CD4-positive, alpha-beta memory T cell (primary cell): ENCODE measurements around the gene HEPHL1. TPM values are rescaled to one million over a fixed set of nuclear protein-coding genes. Genes with fewer than 3 reads are reported as not detected.
A peak's percentile ranks its signal among the peaks of the same experiment; 100 is the strongest.

Experiments
- CTCF ChIA-PET: fragments of 350-600 bp; sonication (Branson Sonifier 250); formaldehyde crosslinking; loops from one replicate; lab custom pipeline; 2021; ENCODE audit warnings: inconsistent platforms; ENCODE audit not compliant: partially characterized antibody; lab: Charles Lee
- POLR2A ChIA-PET: fragments of 350-600 bp; sonication (Branson Sonifier 250); formaldehyde crosslinking; loops from one replicate; lab custom pipeline; 2021; ENCODE audit not compliant: partially characterized antibody; lab: Charles Lee
- DNase-seq, 5 donors: peaks; one replicate each; pipeline versions ENCODE4 v3.0.0 to v3.0.0-alpha.2; 2020 to 2022; ENCODE audit warnings: mixed read lengths in 1 of 5
- H3K27ac ChIP-seq: one replicate; pipeline ENCODE4 v1.7.0; 2013; ENCODE audit warnings: low read depth, low read length
- H3K27me3 ChIP-seq: 2 replicates; pipeline ENCODE4 v1.7.0; 2013; ENCODE audit warnings: mild to moderate bottlenecking, low read length, moderate library complexity; ENCODE audit not compliant: insufficient read depth
- H3K36me3 ChIP-seq: 2 replicates; pipeline ENCODE4 v1.7.0; 2013; ENCODE audit warnings: mild to moderate bottlenecking, low read length, moderate library complexity; ENCODE audit not compliant: insufficient read depth
- H3K4me1 ChIP-seq: 2 replicates; pipeline ENCODE4 v1.7.0; 2013; ENCODE audit warnings: mild to moderate bottlenecking, low read length, moderate library complexity; ENCODE audit not compliant: insufficient read depth
- H3K4me3 ChIP-seq, 2 donors: one replicate each; pipeline ENCODE4 v1.7.0; 2013; ENCODE audit warnings: low read length in 2 of 2, mild to moderate bottlenecking in 1 of 2
- H3K9me3 ChIP-seq, 2 donors: one replicate each; pipeline ENCODE4 v1.7.0; 2013; ENCODE audit warnings: low read length in 2 of 2, control low read depth in 1 of 2; ENCODE audit not compliant: control insufficient read depth in 1 of 2
- H3K27ac Mint-ChIP-seq, 7 donors: one replicate each; pipeline ENCODE4 v1.8.0; 2020 to 2021; ENCODE audit warnings: mixed read lengths in 7 of 7, mild to moderate bottlenecking in 6 of 7, inconsistent platforms in 3 of 7, moderate library complexity in 3 of 7
- H3K27me3 Mint-ChIP-seq, 2 donors: one replicate each; pipeline ENCODE4 v1.8.0; 2020 to 2021; ENCODE audit warnings: mixed read lengths in 2 of 2
- H3K36me3 Mint-ChIP-seq, 2 donors: one replicate each; pipeline ENCODE4 v1.8.0; 2020 to 2021; ENCODE audit warnings: mixed read lengths in 2 of 2, inconsistent platforms in 1 of 2, mild to moderate bottlenecking in 1 of 2
- H3K4me1 Mint-ChIP-seq, 4 donors: one replicate each; pipeline ENCODE4 v1.8.0; 2020 to 2021; ENCODE audit warnings: mixed read lengths in 4 of 4, mild to moderate bottlenecking in 1 of 4
- H3K4me3 Mint-ChIP-seq, 8 donors: one replicate each; pipeline ENCODE4 v1.8.0; 2020 to 2021; ENCODE audit warnings: mixed read lengths in 8 of 8, mild to moderate bottlenecking in 7 of 8, moderate library complexity in 6 of 8, inconsistent platforms in 3 of 8
- H3K9me3 Mint-ChIP-seq, 8 donors: one replicate each; pipeline ENCODE4 v1.8.0; 2020 to 2021; ENCODE audit warnings: mixed read lengths in 8 of 8, mild to moderate bottlenecking in 5 of 8, inconsistent platforms in 3 of 8, moderate library complexity in 1 of 8
- intact Hi-C: fragments of 100-400 bp; cut with micrococcal nuclease; formaldehyde crosslinking; loops from one replicate; pipeline ENCODE4 v1.15.1; 2023
- polyA plus RNA-seq, 2 donors: library from polyadenylated mRNA; unstranded; fragments of 300-500 nt; fragmentation: Illumina TruSeq; gene quantifications; one replicate each; pipeline ENCODE4 v1.2.3, GENCODE V29; 2021
- total RNA-seq, 2 experiments: library from RNA; stranded (reverse); gene quantifications; one replicate each; pipeline ENCODE4 v1.2.3, GENCODE V29; 2021

The HEPHL1 gene
- total and polyA plus RNA-seq, 4 experiments from 2014 or later = not detected

- peaks cover 3 to 4% of the 10 kb centered on the region in 2 donors for H3K36me3 Mint-ChIP-seq
- peaks cover 37 to 56% (median 46%) of the 10 kb centered on the region in 4 donors for H3K4me1 Mint-ChIP-seq
- no peak for DNase-seq
- H3K27ac Mint-ChIP-seq = no peak overlapping the region
- H3K9me3 Mint-ChIP-seq = peaks cover 0 to 2% (median 0%) of the 10 kb centered on the region in 8 donors
- intact Hi-C loops = loop anchor here (10.0 kb wide), 1 partner anchor 587 kb away; the partner anchor contains the start of gene SMCO4
- Histone ChIP-seq H3K4me3 (no peak overlapping the region), H3K27me3 (no peaks in the 10 kb centered on the region), H3K36me3 (no peaks in the 10 kb centered on the region), H3K9me3 (no peaks in the 10 kb centered on the region), H3K4me1 (peaks cover 74% of the 10 kb centered on the region), H3K27ac (no peak overlapping the region)
- H3K27me3 Mint-ChIP-seq = no peaks in the 10 kb centered on the region
- ChIA-PET POLR2A (no interaction called here), CTCF (interaction anchor here (1.2 kb wide), 1 partner anchor 52 kb away, joined by 4 read pairs; no protein-coding TSS in a partner anchor)
- no peak overlapping the region for H3K4me3 Mint-ChIP-seq
These were observed 111.0 kb downstream of the HEPHL1 start for GRCh38 chr11:94132152-94132558.

GRCh38 chr11:94132823-94133408, 111.8 kb downstream of the HEPHL1 start:
- H3K27ac Mint-ChIP-seq = peak overlapping the region in 3 of 7 donors; percentile 11 to 50 (median 29)
- H3K4me3 Mint-ChIP-seq = no peak overlapping the region
- POLR2A ChIA-PET = no interaction called here
- Histone ChIP-seq H3K9me3 (no peaks in the 10 kb centered on the region), H3K36me3 (no peaks in the 10 kb centered on the region), H3K27me3 (no peaks in the 10 kb centered on the region), H3K27ac (no peak overlapping the region), H3K4me1 (peaks cover 68% of the 10 kb centered on the region), H3K4me3 (no peak overlapping the region)
- intact Hi-C loops = loop anchor here (10.0 kb wide), 1 partner anchor 588 kb away; the partner anchor contains the start of gene SMCO4
- no peak for DNase-seq
- no peaks in the 10 kb centered on the region for H3K27me3 Mint-ChIP-seq
- CTCF ChIA-PET = no interaction called here
- peaks cover 32 to 49% (median 40%) of the 10 kb centered on the region in 4 donors for H3K4me1 Mint-ChIP-seq
- H3K36me3 Mint-ChIP-seq = peaks cover 3 to 4% of the 10 kb centered on the region in 2 donors
- peaks cover 0 to 2% (median 0%) of the 10 kb centered on the region in 8 donors for H3K9me3 Mint-ChIP-seq

GRCh38 chr11:94133752-94134151, 112.6 kb downstream of the HEPHL1 start:
- ChIA-PET CTCF (no interaction called here), POLR2A (no interaction called here)
- no peaks in the 10 kb centered on the region for H3K36me3 ChIP-seq
- H3K27ac ChIP-seq = no peak overlapping the region
- Mint-ChIP-seq H3K4me3 (no peak overlapping the region), H3K27me3 (no peaks in the 10 kb centered on the region), H3K9me3 (peaks cover 0 to 2% (median 0%) of the 10 kb centered on the region in 8 donors), H3K27ac (peak overlapping the region; percentile 19 to 83 (median 53)), H3K4me1 (peaks cover 30 to 43% (median 37%) of the 10 kb centered on the region in 4 donors), H3K36me3 (peaks cover 1 to 3% of the 10 kb centered on the region in 2 donors)
- no peaks in the 10 kb centered on the region for H3K9me3 ChIP-seq
- no peak for DNase-seq
- H3K4me1 ChIP-seq = peaks cover 62% of the 10 kb centered on the region
- no peaks in the 10 kb centered on the region for H3K27me3 ChIP-seq
- intact Hi-C loops = loop anchor here (10.0 kb wide), 1 partner anchor 589 kb away; the partner anchor contains the start of gene SMCO4
- H3K4me3 ChIP-seq = no peak overlapping the region

DNA sequence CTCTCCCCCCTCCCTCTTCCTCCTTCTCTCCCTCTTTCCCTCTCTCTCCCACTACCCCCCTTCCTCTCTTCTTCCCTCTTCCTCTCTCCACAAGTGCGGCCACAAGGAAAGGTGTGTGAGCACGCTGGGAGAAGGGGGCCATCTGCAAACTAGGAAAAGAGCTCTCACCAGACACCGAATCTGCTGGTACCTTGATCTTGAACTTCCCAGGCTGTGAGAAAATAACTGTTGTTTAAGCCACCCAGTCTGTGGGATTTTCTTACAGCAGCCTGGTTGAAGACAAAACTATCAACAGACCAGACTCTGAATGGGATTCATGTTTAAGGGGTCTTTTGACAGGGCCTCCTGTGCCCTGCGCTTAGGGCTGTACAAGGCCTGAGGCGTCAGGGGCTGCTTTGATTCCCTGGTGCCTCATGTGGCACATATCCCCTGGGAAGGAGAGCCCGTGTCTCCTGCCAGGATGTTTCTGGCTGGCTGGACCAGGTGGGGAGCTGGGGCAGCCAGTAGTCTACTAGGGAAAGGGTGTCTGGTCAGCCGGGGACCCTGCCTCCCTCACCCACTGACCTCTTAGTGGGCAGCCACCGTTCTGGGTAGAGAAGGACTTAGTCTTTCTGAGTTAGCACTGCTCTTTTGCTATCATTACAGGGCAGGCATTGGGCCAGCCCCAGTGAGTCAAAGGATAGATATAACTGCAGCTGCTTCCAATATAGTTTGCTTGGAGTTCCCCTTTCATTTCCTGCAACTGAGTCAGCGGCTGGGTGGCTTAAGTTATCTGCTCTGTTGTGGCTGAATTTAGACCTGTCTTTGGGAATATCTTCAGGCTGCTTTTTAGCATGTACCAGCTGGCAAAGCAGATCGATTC, 113.7 kb downstream of the HEPHL1 start:
- H3K27ac ChIP-seq = no peak overlapping the region
- peaks cover 34 to 51% (median 44%) of the 10 kb centered on the region in 4 donors for H3K4me1 Mint-ChIP-seq
- no peak for DNase-seq
- H3K27me3 ChIP-seq = no peaks in the 10 kb centered on the region
- H3K36me3 Mint-ChIP-seq = peaks cover 1 to 3% of the 10 kb centered on the region in 2 donors
- H3K9me3 ChIP-seq = no peaks in the 10 kb centered on the region
- H3K4me1 ChIP-seq = peaks cover 58% of the 10 kb centered on the region
- CTCF ChIA-PET = interaction anchor here (1.3 kb wide), 1 partner anchor 8 kb away, joined by 5 read pairs; no protein-coding TSS in a partner anchor
- H3K4me3 Mint-ChIP-seq = peak overlapping the region in 2 of 8 donors; percentile 20 to 33
- peaks cover 0 to 2% (median 0%) of the 10 kb centered on the region in 8 donors for H3K9me3 Mint-ChIP-seq
- peak overlapping the region in 6 of 7 donors; percentile 3 to 69 (median 37) for H3K27ac Mint-ChIP-seq
- H3K4me3 ChIP-seq = no peak overlapping the region
- POLR2A ChIA-PET = interaction anchor here (0.7 kb wide), 1 partner anchor 395 kb away, joined by 3 read pairs; no protein-coding TSS in a partner anchor
- H3K27me3 Mint-ChIP-seq = no peaks in the 10 kb centered on the region
- intact Hi-C loops = loop anchor here (10.0 kb wide), 1 partner anchor 590 kb away; the partner anchor contains the start of gene SMCO4
- H3K36me3 ChIP-seq = no peaks in the 10 kb centered on the region

- ChIA-PET POLR2A (interaction anchor here (1.2 kb wide), 1 partner anchor 11 kb away, joined by 3 read pairs; the partner anchor contains the start of gene PANX1), CTCF (no interaction called here)
These were observed 118.3 kb downstream of the HEPHL1 start for GRCh38 chr11:94139416-94139815.

DNA sequence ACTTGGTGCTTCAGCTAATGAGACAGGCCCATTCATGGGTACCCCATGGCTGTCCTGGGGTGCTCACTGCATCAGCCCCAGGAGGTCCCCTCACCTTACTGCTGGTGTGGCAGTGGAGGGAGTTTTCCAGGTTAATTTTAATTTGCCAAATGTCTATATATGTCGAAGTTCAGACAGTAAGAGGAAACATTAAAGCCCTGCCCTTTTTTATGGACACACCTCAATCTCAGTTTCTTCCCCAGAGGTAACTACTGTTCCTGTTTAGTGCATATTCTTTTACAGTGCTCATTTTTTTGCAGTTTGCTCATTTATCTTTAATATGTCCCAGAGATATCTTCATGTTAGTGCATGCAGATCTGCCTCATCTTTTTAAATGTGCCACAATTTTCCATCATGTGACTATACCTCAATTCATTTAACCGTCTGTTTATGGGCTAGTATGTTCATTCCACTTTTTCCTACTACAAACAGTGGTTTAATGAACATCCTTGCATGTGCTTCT, 119.1 kb downstream of the HEPHL1 start:
- Histone ChIP-seq H3K27me3 (no peaks in the 10 kb centered on the region), H3K36me3 (no peaks in the 10 kb centered on the region), H3K4me3 (no peak overlapping the region), H3K27ac (no peak overlapping the region), H3K4me1 (peaks cover 17% of the 10 kb centered on the region), H3K9me3 (no peaks in the 10 kb centered on the region)
- H3K27me3 Mint-ChIP-seq = no peaks in the 10 kb centered on the region
- peaks cover 0 to 2% (median 0%) of the 10 kb centered on the region in 8 donors for H3K9me3 Mint-ChIP-seq
- H3K4me1 Mint-ChIP-seq = peaks cover 46 to 70% (median 52%) of the 10 kb centered on the region in 4 donors
- intact Hi-C loops = no loop called here
- CTCF ChIA-PET = no interaction called here
- H3K36me3 Mint-ChIP-seq = peaks cover 1 to 3% of the 10 kb centered on the region in 2 donors
- DNase-seq = no peak
- H3K4me3 Mint-ChIP-seq = no peak overlapping the region
- H3K27ac Mint-ChIP-seq = peak overlapping the region in 3 of 7 donors; percentile 15 to 78 (median 19)
- POLR2A ChIA-PET = interaction anchor here (1.2 kb wide), 1 partner anchor 12 kb away, joined by 3 read pairs; the partner anchor contains the start of gene PANX1

More at GRCh38 chr11:94139416-94139815, 118.3 kb downstream of the HEPHL1 start:
- Mint-ChIP-seq H3K27me3 (no peaks in the 10 kb centered on the region), H3K27ac (no peak overlapping the region), H3K4me3 (no peak overlapping the region), H3K4me1 (peaks cover 41 to 70% (median 51%) of the 10 kb centered on the region in 4 donors), H3K9me3 (peaks cover 0 to 2% (median 0%) of the 10 kb centered on the region in 8 donors), H3K36me3 (peaks cover 1 to 3% of the 10 kb centered on the region in 2 donors)
- DNase-seq = no peak
- Histone ChIP-seq H3K27ac (no peak overlapping the region), H3K4me1 (peaks cover 25% of the 10 kb centered on the region), H3K36me3 (no peaks in the 10 kb centered on the region), H3K27me3 (no peaks in the 10 kb centered on the region), H3K9me3 (no peaks in the 10 kb centered on the region), H3K4me3 (no peak overlapping the region)
- intact Hi-C loops = loop anchor here (10.0 kb wide), 1 partner anchor 595 kb away; the partner anchor contains the start of gene SMCO4
